Measurements from ENCODE around the gene RGS6.
"Not testable (repeated sequence)": the region's sequence is repeated elsewhere in the genome, so short reads cannot be mapped to it uniquely, and the experiment has no call there.

The RGS6 gene

DNA sequence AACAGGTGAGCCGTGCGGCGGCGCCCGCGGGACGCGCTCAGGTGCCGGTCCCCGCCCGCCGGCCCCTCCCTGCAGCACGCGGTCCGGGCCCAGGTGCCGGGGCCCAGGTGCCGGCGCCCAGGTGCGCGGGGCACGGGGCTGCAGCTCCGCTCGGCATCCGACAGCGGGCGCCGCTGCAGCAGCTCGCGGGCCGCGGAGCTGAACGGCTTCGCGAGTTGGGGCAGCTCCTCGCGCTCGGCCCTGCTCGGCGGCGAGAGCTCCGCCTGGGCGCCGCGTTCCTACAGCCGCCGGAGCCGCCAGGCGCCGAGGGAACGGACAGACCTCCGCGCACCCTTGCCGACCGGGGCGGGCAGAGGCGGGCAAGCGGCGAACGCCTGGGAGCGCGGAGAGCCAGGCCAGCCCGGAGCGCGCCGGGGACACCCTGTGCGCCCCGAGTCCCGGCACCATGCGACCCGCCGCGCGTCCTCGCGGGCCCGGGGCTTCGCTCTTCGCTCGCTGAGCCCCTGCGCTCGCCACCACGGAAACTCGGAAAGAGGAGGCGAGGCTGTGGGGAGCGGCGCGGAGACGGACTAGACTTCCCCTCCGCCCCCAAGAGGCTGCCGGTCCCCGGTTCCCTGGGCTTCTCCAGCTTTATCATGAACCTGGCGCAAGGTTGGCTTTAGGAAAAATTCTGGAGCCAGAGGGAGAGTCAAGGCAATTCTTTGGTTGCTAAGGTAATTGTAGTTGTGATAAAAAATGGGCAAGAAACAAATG, at the start of gene RGS6:
RGS6 (plus strand) TSS at position 201 of the 753 bp plus-strand sequence.
- no peak for DNase-seq (ENCODE audit: low read depth, low spot score)

DNA sequence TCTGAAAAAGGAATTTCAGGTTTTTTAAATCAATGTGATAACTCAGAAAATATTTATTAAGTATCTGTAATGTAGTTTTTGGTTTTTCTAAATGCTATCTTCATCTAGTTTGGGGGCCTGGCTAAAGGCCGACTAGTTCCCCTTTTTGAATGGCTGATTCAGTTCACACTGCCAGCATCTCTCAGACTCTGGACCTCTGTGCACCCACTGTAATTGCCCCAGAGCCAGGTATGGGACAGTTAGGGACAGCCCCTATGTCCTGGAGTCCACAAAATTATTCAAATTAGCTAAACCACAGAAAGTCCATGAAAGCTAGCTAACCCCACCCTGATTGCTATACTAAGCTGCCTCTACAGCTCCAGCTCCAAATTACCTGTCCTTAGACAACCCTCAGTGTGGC, 49.1 kb upstream of the RGS6 start:
- DNase-seq (ENCODE audit: low read depth, low spot score): no peak

GRCh38 chr14:71885301-71885700, 46.9 kb upstream of the RGS6 start:
- no peak for DNase-seq (ENCODE audit: low read depth, low spot score)

GRCh38 chr14:71887802-71888201, 44.4 kb upstream of the RGS6 start:
- DNase-seq (ENCODE audit: low read depth, low spot score): not testable (repeated sequence)

- no peak for DNase-seq (ENCODE audit: low read depth, low spot score)
Measured at GRCh38 chr14:71890541-71890940, 41.7 kb upstream of the RGS6 start.

DNA sequence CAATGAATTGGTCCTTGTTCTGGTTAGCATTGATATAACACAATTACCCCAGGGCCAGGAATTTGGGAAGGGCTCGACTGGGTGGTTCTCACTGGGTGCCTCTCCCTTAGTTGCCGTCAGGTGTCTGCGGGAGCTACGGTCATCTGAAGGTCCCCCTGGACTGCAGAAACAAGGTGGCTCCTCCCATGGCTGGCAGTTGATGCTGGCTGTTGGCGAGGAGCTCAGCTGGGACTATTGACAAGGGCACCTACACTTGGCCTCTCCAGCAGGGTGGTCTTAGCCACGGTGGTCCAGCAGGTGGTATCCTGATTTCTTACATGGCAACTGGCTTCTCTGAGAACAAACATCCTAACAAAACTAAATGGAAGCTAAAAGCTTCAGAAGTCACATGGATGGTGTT, 41.0 kb upstream of the RGS6 start:
- no peak for DNase-seq (ENCODE audit: low read depth, low spot score)

- DNase-seq (ENCODE audit: low read depth, low spot score): no peak
Measured at GRCh38 chr14:71891970-71892369, 40.3 kb upstream of the RGS6 start.

DNA sequence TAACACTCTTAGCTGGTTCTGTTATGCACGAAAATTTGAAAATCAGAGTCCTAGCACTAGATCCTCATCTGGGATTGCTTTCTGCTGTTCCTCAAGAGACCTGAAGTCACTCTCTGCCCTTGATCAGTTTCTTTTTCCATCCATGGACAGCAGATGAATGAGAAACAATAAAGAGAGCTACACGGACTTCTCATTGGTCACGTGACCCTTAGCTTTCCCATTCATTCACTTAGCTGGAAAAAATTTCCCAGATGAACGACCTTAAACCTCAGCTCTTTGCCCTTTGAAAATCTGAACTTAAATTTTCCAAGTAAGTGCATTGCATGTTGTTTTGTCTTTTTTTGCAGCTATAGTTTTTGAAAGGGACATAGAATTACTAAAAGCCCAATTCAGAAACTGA, 27.2 kb upstream of the RGS6 start:
- DNase-seq (ENCODE audit: low read depth, low spot score): no peak

GRCh38 chr14:71905860-71906259, 26.4 kb upstream of the RGS6 start:
- DNase-seq (ENCODE audit: low read depth, low spot score): no peak

DNA sequence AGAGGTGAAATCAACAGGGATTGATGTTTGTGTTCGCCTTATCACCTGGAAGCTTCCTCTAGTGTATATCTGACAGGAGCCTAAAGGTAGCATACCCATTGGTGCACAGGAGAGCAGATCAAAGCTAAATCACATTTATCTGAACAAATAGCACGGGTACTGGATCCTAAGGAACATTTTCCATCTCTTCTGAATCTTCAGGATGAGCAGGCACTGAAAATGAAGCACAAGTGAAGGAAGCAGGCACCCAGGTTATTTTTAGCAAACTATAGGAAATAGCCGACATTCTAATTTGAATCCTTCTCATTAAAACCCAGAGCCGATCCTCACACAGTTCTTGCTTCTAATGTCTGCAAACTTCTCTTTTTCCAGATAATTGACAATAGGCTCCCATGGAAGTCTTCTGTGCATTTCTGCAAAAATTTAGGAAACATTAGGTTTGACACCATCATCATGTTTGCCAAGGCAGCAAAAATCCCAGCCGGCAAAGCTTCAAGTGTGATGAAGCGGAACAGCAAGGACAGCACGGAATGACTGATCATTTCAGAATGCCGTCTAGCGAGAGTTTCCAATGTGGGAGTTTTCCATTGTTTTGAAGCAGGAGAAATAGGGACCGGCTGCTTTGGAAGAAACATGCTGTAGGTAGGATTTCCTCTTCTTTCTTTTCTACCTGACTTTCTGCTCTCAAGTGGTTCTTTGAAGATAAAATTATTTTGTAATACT, 24.3 kb upstream of the RGS6 start:
- no peak for DNase-seq (ENCODE audit: low read depth, low spot score)

- no peak for DNase-seq (ENCODE audit: low read depth, low spot score)
Measured at GRCh38 chr14:71911669-71912068, 20.6 kb upstream of the RGS6 start.

GRCh38 chr14:71913342-71913741, 18.9 kb upstream of the RGS6 start:
- DNase-seq (ENCODE audit: low read depth, low spot score): no peak

DNA sequence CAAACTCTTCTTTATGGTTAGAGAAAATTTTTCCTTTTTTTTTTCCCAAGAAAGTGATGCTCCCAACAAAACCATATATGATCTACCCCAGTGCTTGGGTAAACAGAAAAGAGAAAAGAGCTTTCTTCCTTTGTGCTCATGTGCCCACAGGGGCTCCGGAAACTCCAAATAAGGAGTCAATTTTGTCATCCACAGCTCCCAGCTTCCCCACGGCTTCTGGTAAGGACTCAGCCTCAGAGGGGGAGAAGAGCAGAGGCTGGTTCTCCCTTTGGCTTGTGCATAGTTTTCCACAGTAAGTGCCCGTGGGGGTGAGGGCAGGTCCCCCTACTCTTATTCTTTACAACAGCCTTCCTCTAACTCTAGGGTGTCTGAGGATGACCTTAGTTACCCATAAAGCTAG, 13.3 kb upstream of the RGS6 start:
- DNase-seq (ENCODE audit: low read depth, low spot score): no peak

GRCh38 chr14:71923513-71923912, 8.7 kb upstream of the RGS6 start:
- no peak for DNase-seq (ENCODE audit: low read depth, low spot score)

GRCh38 chr14:71931492-71932228, 569 bp upstream of the RGS6 start:
- DNase-seq (ENCODE audit: low read depth, low spot score): no peak

GRCh38 chr14:71933001-71933587, 865 bp downstream of the RGS6 start:
- no peak for DNase-seq (ENCODE audit: low read depth, low spot score)

- not testable (repeated sequence) for DNase-seq (ENCODE audit: low read depth, low spot score)
Measured at GRCh38 chr14:71938273-71938672, 6.0 kb downstream of the RGS6 start.

DNA sequence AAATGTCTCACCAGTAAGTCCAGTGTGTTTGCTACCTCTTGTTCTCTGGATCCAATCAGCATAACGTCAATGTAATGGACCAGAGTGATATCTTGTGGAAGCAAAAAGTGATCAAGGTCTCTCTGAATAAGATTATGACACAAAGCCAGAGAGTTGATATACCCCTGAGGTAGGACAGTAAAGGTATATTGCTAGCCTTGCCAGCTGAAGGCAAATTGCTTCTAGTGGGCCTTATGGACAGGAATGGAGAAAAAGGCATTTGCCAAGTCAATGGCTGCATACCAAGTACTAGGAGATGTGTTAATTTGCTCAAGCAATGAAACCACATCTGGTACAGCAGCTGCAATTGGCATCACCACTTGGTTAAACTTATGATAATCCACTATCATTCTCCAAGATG, 7.1 kb downstream of the RGS6 start:
- not testable (repeated sequence) for DNase-seq (ENCODE audit: low read depth, low spot score)

GRCh38 chr14:71940500-71940899, 8.3 kb downstream of the RGS6 start:
- not testable (repeated sequence) for DNase-seq (ENCODE audit: low read depth, low spot score)

- not testable (repeated sequence) for DNase-seq (ENCODE audit: low read depth, low spot score)
Measured at GRCh38 chr14:71941616-71942015, 9.4 kb downstream of the RGS6 start.

DNA sequence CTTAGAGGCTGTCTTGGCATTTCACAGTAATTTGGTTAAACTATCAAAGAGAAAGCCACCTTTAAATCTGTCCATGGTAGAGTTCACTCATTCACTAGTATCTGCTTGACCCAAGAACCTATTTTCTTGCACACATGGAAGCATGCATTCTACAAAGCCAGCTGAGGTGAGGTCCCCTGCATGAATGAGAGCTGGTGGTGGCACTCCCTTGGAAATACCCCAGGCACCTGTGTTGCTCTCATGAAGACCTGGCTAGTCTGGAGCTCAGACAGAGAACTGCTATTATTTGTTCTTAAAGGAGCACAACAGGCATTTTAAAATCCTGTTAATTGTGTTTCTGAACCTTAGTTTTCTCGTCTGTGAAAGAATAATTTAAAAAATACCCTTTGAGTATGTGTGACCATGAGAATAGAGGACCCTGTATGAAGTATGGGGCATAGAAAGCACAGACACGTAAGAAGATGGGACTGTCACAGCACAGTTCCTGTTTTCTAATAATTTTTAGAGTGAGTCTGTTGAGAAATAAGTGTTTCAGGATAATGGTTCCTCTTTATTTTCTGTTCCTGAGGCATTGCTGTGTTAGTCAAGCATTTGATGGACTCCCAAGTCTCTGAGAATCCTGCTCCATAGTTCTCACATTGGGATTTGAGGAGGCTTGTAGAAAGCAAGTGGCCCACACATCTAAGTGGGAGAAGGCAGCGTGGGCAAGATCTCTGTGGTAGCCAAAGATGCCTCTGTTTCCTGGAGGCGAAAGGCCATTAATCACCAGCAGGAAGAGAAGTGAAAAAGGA, 10.9 kb downstream of the RGS6 start:
- DNase-seq (ENCODE audit: low read depth, low spot score): no peak
